Body of pancreas (tissue), 4 donors: Measurements from ENCODE around the gene TNS2.

ENCODE experiments used
- POLR2A ChIP-seq, 3 donors: fragments of 450-650 bp; IDR thresholded peaks; one replicate each; pipeline ENCODE4 v1.6.1; 2016; ENCODE audit warnings: antibody characterized with exemption in 3 of 3, mild to moderate bottlenecking in 2 of 3
- TF ChIP-seq, protein P1 (sequence below), 7 experiments: fragments of 450-650 bp in 4 of 7; fragments of 200-600 bp in 3 of 7; sonication (generic) in 3 of 7; IDR thresholded peaks; one replicate each; pipeline ENCODE4 v1.5.1; 2016 to 2019; ENCODE audit warnings: antibody characterized with exemption in 7 of 7

- TF ChIP-seq, protein P1, sequence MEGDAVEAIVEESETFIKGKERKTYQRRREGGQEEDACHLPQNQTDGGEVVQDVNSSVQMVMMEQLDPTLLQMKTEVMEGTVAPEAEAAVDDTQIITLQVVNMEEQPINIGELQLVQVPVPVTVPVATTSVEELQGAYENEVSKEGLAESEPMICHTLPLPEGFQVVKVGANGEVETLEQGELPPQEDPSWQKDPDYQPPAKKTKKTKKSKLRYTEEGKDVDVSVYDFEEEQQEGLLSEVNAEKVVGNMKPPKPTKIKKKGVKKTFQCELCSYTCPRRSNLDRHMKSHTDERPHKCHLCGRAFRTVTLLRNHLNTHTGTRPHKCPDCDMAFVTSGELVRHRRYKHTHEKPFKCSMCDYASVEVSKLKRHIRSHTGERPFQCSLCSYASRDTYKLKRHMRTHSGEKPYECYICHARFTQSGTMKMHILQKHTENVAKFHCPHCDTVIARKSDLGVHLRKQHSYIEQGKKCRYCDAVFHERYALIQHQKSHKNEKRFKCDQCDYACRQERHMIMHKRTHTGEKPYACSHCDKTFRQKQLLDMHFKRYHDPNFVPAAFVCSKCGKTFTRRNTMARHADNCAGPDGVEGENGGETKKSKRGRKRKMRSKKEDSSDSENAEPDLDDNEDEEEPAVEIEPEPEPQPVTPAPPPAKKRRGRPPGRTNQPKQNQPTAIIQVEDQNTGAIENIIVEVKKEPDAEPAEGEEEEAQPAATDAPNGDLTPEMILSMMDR (IDR thresholded peaks at IDR 0.05) = no peak
- no peak for TF ChIP-seq POLR2A (IDR thresholded peaks at IDR 0.05)
Measured at GRCh38 chr12:53082637-53083175, 32.8 kb downstream of the TNS2 start.
